ENCODE results near the gene UNC93A.
"Not testable (repeated sequence)": the region's sequence is repeated elsewhere in the genome, so short reads cannot be mapped to it uniquely, and the experiment has no call there.

UNC93A gene

GRCh38 chr6:167274270-167274669 is 16.8 kb upstream of the UNC93A start:
- Histone ChIP-seq H3K4me2 (ENCODE audit: low read length) (no peak overlapping the region), H3K9me3 (replicated peaks; ENCODE audit: low read length) (peaks cover 4% of the 10 kb centered on the region), H3K9ac (ENCODE audit: low read depth, low read length) (no peak overlapping the region), H3K4me1 (ENCODE audit: control insufficient read depth, insufficient read depth, low read length) (no peaks in the 10 kb centered on the region), H3K27me3 (ENCODE audit: control insufficient read depth, insufficient read depth, low read length) (no peaks in the 10 kb centered on the region), H3K36me3 (ENCODE audit: insufficient read depth, low read length) (no peaks in the 10 kb centered on the region), H3K4me3 (ENCODE audit: low read length) (no peak overlapping the region)

- Histone ChIP-seq H3K4me1 (ENCODE audit: control insufficient read depth, insufficient read depth, low read length) (no peaks in the 10 kb centered on the region), H3K36me3 (ENCODE audit: insufficient read depth, low read length) (no peaks in the 10 kb centered on the region), H3K4me2 (ENCODE audit: low read length) (no peak overlapping the region), H3K4me3 (ENCODE audit: low read length) (no peak overlapping the region), H3K9me3 (replicated peaks; ENCODE audit: low read length) (peaks cover 4% of the 10 kb centered on the region), H3K27me3 (ENCODE audit: control insufficient read depth, insufficient read depth, low read length) (no peaks in the 10 kb centered on the region), H3K9ac (ENCODE audit: low read depth, low read length) (no peak overlapping the region)
These were observed 16.1 kb upstream of the UNC93A start for GRCh38 chr6:167275001-167275400.

DNA sequence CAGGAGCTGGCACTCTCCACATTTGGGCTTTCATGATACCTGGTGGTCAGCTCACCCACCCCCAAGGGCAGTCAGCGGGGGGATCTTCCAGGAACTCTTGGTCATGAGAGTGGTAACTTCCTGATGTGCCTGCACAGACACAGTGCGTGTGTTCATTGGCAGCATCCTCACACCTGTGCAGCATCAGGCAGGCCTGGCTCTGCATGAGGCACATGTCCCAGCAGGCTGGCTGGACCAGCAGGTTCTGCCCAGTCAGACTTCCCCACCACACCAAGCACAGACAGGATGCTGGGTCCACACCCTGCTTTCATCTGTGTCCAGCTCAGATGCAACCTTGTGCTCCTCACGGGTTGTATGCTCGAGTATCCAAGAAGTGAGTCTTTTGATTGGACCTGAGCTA is 15.7 kb upstream of the UNC93A start:
- H3K4me1 ChIP-seq (ENCODE audit: control insufficient read depth, insufficient read depth, low read length), result no peaks in the 10 kb centered on the region
- H3K4me2 ChIP-seq (ENCODE audit: low read length), result no peak overlapping the region
- no peak overlapping the region for H3K9ac ChIP-seq (ENCODE audit: low read depth, low read length)
- no peak overlapping the region for H3K4me3 ChIP-seq (ENCODE audit: low read length)
- no peaks in the 10 kb centered on the region for H3K27me3 ChIP-seq (ENCODE audit: control insufficient read depth, insufficient read depth, low read length)
- no peaks in the 10 kb centered on the region for H3K36me3 ChIP-seq (ENCODE audit: insufficient read depth, low read length)
- peaks cover 4% of the 10 kb centered on the region for H3K9me3 ChIP-seq (replicated peaks; ENCODE audit: low read length)

DNA sequence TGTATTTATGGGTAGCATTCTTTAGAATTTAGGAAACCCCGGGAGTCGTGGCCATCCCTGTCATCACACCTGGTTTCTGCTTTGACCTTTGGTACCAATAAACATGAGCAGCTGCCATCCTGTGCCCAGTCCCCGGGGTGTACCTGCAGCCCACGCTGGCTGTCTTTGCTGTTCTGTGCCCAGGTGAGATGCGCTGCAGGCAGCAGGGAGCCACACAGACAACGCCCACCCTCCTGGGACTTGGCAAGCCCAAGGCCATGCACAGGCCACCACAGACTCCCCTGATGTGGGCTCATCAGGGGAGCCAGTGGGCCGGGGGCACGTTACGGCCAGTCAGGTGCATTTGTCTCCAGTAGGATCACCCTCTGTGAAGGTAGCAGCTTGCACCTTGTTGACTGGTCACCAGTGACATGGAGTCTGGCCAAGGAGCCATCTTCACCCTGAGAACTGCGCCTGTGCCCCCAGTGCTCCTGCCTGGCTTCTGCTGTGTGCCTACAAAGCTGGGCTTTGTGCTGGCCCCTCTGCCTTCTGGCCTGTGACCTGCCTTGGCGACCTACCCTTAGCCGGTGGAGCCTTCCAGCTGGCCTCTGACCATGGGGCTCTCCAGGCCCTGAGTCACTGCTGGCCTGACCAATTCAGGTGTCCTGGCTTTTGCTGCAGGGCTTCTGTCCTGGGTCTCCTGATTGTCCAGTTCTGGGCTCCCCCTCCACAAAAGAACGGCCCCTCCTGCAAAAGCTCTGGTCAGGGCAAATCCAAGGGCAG is 14.2 kb upstream of the UNC93A start:
- Histone ChIP-seq H3K9me3 (replicated peaks; ENCODE audit: low read length) (peaks cover 4% of the 10 kb centered on the region), H3K4me2 (ENCODE audit: low read length) (no peak overlapping the region), H3K9ac (ENCODE audit: low read depth, low read length) (no peak overlapping the region), H3K36me3 (ENCODE audit: insufficient read depth, low read length) (no peaks in the 10 kb centered on the region), H3K4me3 (ENCODE audit: low read length) (no peak overlapping the region), H3K27me3 (ENCODE audit: control insufficient read depth, insufficient read depth, low read length) (no peaks in the 10 kb centered on the region), H3K4me1 (ENCODE audit: control insufficient read depth, insufficient read depth, low read length) (no peaks in the 10 kb centered on the region)

DNA sequence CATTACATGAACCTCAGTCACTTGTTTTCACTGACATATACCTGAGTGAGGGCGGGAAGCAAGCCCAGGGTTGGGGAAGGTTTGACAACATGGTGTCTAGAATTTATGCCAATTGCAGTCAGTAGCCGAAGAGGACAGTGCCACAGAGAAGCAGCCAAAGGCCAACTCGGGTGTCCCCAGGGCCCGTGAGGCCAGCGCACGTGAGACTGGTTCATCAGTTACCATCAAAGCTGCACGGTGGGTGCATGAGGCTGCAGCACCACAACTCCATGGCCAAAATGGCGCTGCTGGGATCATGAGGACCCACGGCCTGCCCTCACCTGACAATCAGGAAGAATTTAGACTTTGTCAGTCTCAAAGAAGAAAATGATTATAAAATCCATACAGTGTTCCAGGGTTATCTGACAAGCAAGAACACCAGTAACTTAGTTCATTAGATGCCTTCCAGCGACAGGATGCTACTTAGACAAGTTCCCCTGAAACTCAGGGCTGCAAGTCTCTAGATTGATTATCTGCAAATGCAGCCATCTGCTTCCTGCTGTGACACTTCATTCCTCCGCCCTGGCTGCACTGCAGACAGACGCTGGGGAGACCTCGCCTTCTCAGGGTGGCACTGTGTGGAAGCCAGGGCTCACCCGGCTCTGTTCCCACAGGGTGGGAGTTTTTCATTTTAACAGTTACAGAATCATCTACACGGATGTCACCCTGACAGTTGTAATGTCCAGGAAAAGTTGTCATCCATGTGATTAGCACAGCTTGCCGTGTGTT is 12.8 kb upstream of the UNC93A start:
- H3K4me3 ChIP-seq (ENCODE audit: low read length); H3K4me2 ChIP-seq (ENCODE audit: low read length); H3K4me1 ChIP-seq (ENCODE audit: control insufficient read depth, insufficient read depth, low read length); H3K36me3 ChIP-seq (ENCODE audit: insufficient read depth, low read length); H3K9ac ChIP-seq (ENCODE audit: low read depth, low read length); H3K27me3 ChIP-seq (ENCODE audit: control insufficient read depth, insufficient read depth, low read length); H3K9me3 ChIP-seq (replicated peaks; ENCODE audit: low read length): not testable (repeated sequence)

- no peak overlapping the region for H3K4me3 ChIP-seq (ENCODE audit: low read length)
- H3K27me3 ChIP-seq (ENCODE audit: control insufficient read depth, insufficient read depth, low read length), result no peaks in the 10 kb centered on the region
These were observed 11.2 kb upstream of the UNC93A start for GRCh38 chr6:167279766-167280446.

DNA sequence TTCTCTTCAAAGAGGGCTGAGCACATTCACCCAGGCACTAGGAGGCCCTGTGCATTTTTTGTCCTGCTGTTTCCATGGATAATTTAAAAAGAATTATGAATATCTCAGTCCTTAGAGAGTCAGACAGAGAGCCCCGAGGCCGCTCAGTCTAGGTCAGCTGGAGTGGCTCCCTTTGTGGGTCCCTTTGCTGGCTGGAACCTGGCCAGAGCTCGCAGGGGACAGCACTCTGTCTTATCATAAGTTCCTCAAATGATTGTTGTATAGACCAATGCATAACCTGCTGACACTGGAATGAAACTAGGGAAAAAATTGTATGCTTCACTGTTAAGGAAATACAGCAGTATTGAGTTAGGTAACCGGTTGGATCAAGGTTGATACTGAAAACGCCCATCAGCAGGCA is 10.6 kb upstream of the UNC93A start:
- H3K4me1 ChIP-seq (ENCODE audit: control insufficient read depth, insufficient read depth, low read length); H3K9me3 ChIP-seq (replicated peaks; ENCODE audit: low read length); H3K36me3 ChIP-seq (ENCODE audit: insufficient read depth, low read length); H3K4me3 ChIP-seq (ENCODE audit: low read length); H3K27me3 ChIP-seq (ENCODE audit: control insufficient read depth, insufficient read depth, low read length); H3K9ac ChIP-seq (ENCODE audit: low read depth, low read length); H3K4me2 ChIP-seq (ENCODE audit: low read length): not testable (repeated sequence)

More at GRCh38 chr6:167279766-167280446, 11.2 kb upstream of the UNC93A start:
- H3K36me3 ChIP-seq (ENCODE audit: insufficient read depth, low read length), result no peaks in the 10 kb centered on the region
- H3K4me2 ChIP-seq (ENCODE audit: low read length), result no peak overlapping the region
- H3K4me1 ChIP-seq (ENCODE audit: control insufficient read depth, insufficient read depth, low read length), result no peaks in the 10 kb centered on the region
- peaks cover 4% of the 10 kb centered on the region for H3K9me3 ChIP-seq (replicated peaks; ENCODE audit: low read length)
- H3K9ac ChIP-seq (ENCODE audit: low read depth, low read length), result no peak overlapping the region

GRCh38 chr6:167282165-167282564 is 8.9 kb upstream of the UNC93A start:
- H3K36me3 ChIP-seq (ENCODE audit: insufficient read depth, low read length), result no peaks in the 10 kb centered on the region
- no peaks in the 10 kb centered on the region for H3K27me3 ChIP-seq (ENCODE audit: control insufficient read depth, insufficient read depth, low read length)
- H3K4me2 ChIP-seq (ENCODE audit: low read length), result no peak overlapping the region
- no peaks in the 10 kb centered on the region for H3K4me1 ChIP-seq (ENCODE audit: control insufficient read depth, insufficient read depth, low read length)
- no peak overlapping the region for H3K4me3 ChIP-seq (ENCODE audit: low read length)
- H3K9ac ChIP-seq (ENCODE audit: low read depth, low read length), result no peak overlapping the region
- peaks cover 3% of the 10 kb centered on the region for H3K9me3 ChIP-seq (replicated peaks; ENCODE audit: low read length)

DNA sequence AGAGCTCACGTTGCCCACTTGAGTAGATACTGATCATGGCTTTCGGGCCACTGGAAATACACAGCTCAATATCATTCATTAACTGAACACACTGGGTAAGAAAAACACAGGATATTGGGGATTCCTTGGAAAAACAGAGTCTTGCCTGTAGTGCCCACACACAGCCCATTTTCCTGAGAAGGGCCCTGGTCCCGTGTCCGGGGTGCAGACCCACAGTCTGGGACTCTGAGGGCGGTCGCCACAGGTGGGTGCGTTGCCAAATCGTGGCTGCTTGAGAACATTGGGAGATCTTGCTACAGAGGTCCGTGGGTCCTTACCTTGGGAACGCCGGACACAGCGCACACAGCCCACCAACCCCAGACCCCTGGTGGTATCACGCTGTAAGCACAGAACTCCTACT is 6.5 kb upstream of the UNC93A start:
- H3K4me3 ChIP-seq (ENCODE audit: low read length); H3K9ac ChIP-seq (ENCODE audit: low read depth, low read length); H3K36me3 ChIP-seq (ENCODE audit: insufficient read depth, low read length); H3K9me3 ChIP-seq (replicated peaks; ENCODE audit: low read length); H3K4me2 ChIP-seq (ENCODE audit: low read length); H3K27me3 ChIP-seq (ENCODE audit: control insufficient read depth, insufficient read depth, low read length); H3K4me1 ChIP-seq (ENCODE audit: control insufficient read depth, insufficient read depth, low read length): not testable (repeated sequence)

- H3K27me3 ChIP-seq (ENCODE audit: control insufficient read depth, insufficient read depth, low read length), result no peaks in the 10 kb centered on the region
- H3K4me3 ChIP-seq (ENCODE audit: low read length), result no peak overlapping the region
- no peak overlapping the region for H3K9ac ChIP-seq (ENCODE audit: low read depth, low read length)
- no peaks in the 10 kb centered on the region for H3K9me3 ChIP-seq (replicated peaks; ENCODE audit: low read length)
- H3K4me2 ChIP-seq (ENCODE audit: low read length), result no peak overlapping the region
- H3K4me1 ChIP-seq (ENCODE audit: control insufficient read depth, insufficient read depth, low read length), result no peaks in the 10 kb centered on the region
- no peaks in the 10 kb centered on the region for H3K36me3 ChIP-seq (ENCODE audit: insufficient read depth, low read length)
These were observed 5.9 kb upstream of the UNC93A start for GRCh38 chr6:167285077-167285770.

GRCh38 chr6:167287513-167288048 is 3.5 kb upstream of the UNC93A start:
- no peaks in the 10 kb centered on the region for H3K4me1 ChIP-seq (ENCODE audit: control insufficient read depth, insufficient read depth, low read length)

More at GRCh38 chr6:167287513-167288048, 3.5 kb upstream of the UNC93A start:
- Histone ChIP-seq H3K9me3 (replicated peaks; ENCODE audit: low read length) (no peaks in the 10 kb centered on the region), H3K4me3 (ENCODE audit: low read length) (no peak overlapping the region), H3K9ac (ENCODE audit: low read depth, low read length) (no peak overlapping the region), H3K27me3 (ENCODE audit: control insufficient read depth, insufficient read depth, low read length) (no peaks in the 10 kb centered on the region), H3K36me3 (ENCODE audit: insufficient read depth, low read length) (no peaks in the 10 kb centered on the region), H3K4me2 (ENCODE audit: low read length) (no peak overlapping the region)

All from skeletal muscle satellite cell (primary cell).